Heart right ventricle (tissue), 16 donors: ENCODE results near the gene PTDSS2. TPM values are rescaled to one million over a fixed set of nuclear protein-coding genes. Genes with fewer than 3 reads are reported as not detected.

Source experiments
- ATAC-seq, 8 donors: fragments of 200-7000 bp; cut with Tn5 transposase; one replicate each; pipeline ENCODE4 v1.9.1; 2020; ENCODE audit warnings: mild to moderate bottlenecking in 8 of 8, moderate library complexity in 8 of 8, moderate number of reproducible peaks in 1 of 8
- DNase-seq, 2 donors: peaks; one replicate each; pipeline ENCODE4 v3.0.0-alpha.2; 2020
- H3K27ac ChIP-seq, 10 donors: fragments of 200-600 bp; sonication (generic) in 2 of 10; one replicate each; pipeline versions ENCODE4 v1.5.0 to v1.8.0; 2020 to 2022; ENCODE audit warnings: mild to moderate bottlenecking in 3 of 10
- H3K27me3 ChIP-seq, 7 donors: fragments of 200-600 bp; one replicate each; pipeline ENCODE4 v1.8.0; 2021 to 2022; ENCODE audit warnings: mild to moderate bottlenecking in 2 of 7
- H3K36me3 ChIP-seq, 9 donors: fragments of 200-600 bp; sonication (generic) in 1 of 9; one replicate each; pipeline versions ENCODE4 v1.5.0 to v1.8.0; 2020 to 2022; ENCODE audit warnings: mild to moderate bottlenecking in 2 of 9
- H3K4me1 ChIP-seq, 9 donors: fragments of 200-600 bp; sonication (generic) in 1 of 9; one replicate each; pipeline versions ENCODE4 v1.5.0 to v1.8.0; 2020 to 2022; ENCODE audit warnings: mild to moderate bottlenecking in 4 of 9
- H3K4me3 ChIP-seq, 10 donors: fragments of 200-600 bp; sonication (generic) in 2 of 10; one replicate each; pipeline versions ENCODE4 v1.5.0 to v1.8.0; 2020 to 2022; ENCODE audit warnings: mild to moderate bottlenecking in 7 of 10, moderate library complexity in 2 of 10
- H3K9me3 ChIP-seq, 11 donors: fragments of 200-600 bp in 10 of 11; sonication (generic) in 2 of 11; one replicate each; pipeline versions ENCODE4 v1.5.0 to v1.8.0; 2013 to 2022; ENCODE audit warnings: mild to moderate bottlenecking in 2 of 11, control low read depth in 1 of 11, moderate library complexity in 1 of 11
- WGBS, 2 donors: extraction: QIAGEN DNeasy Blood & Tissue Kit; methylation state at CpG; one replicate each; pipeline ENCODE4 v1.1.7; 2013; ENCODE audit warnings: inconsistent platforms in 1 of 2; 5-methylcytosine and 5-hydroxymethylcytosine counted together
- intact Hi-C, 10 donors: fragments of 100-400 bp; cut with DNase I; formaldehyde crosslinking; loops; one replicate each; pipeline versions ENCODE4 v1.11.1 to v1.14.2; 2022
- polyA plus RNA-seq, 2 donors: library from polyadenylated mRNA; stranded (reverse); fragments of 200-250 nt; gene quantifications; one replicate each; pipeline ENCODE4 v1.2.3, GENCODE V29; 2013
- total RNA-seq, 10 donors: library from RNA; stranded (reverse); fragmentation: NEBNext Ultra II Directional in 3 of 10; extraction: Animal tissue kit (Norgen Biotek cat#: 25700) in 3 of 10; gene quantifications; one replicate each; pipeline versions ENCODE4 v1.2.1 to v1.2.4, GENCODE V29; 2021 to 2023
- TF ChIP-seq, protein P1 (sequence below), 9 donors: fragments of 200-600 bp; sonication (generic) in 2 of 9; IDR thresholded peaks; one replicate each; pipeline versions ENCODE4 v1.5.0 to v1.8.0; 2021 to 2022; ENCODE audit warnings: antibody characterized with exemption in 9 of 9, mild to moderate bottlenecking in 5 of 9, moderate library complexity in 1 of 9
- donor health status: Arrhythmogenic right ventricular cardiomyopathy.
- donor health status: ischemic (EF 13 %, LVEDD 7.1; RV severe dilation, severe dysfunction).
- donor health status: healthy with polysubstance abuse.
- donor health status: DM: no; HTN: yes; CAD: no.
- donor health status: DM: no; HTN: no; CAD: no.
- donor health status: ischemic (EF 25% LVEDD 6.9; RV normal size, moderate dysfunction).
- donor health status: ischemic (EF 25% LVEDD 5.7; RV mildly dilated, moderate dysfunction).
- donor health status: healthy.
- donor health status: DM: yes; HTN: yes; CAD: no.
- donor health status: Ischemic cardiomyopathy.
- donor health status: ischemic (EF 35%, LVEDD 5.7; RV mildly dilated, moderate dysfunction).
- donor health status: nonischemic (EF 11% LVEDD 7.7; RV severe dilation, severe dysfunction).
- donor health status: DM: yes; HTN: yes; CAD: no.
- donor health status: PGD.
- donor health status: ischemic (EF 29% LVEDD 5.4; RV normal size, mild dysfunction).
- donor health status: nonischemic (EF 23%, LVEDD 6.1; RV moderate dilation, normal function).

Gene PTDSS2
- total and polyA plus RNA-seq, 12 donors: 16.7 to 55.5 (median 26.3) TPM

DNA sequence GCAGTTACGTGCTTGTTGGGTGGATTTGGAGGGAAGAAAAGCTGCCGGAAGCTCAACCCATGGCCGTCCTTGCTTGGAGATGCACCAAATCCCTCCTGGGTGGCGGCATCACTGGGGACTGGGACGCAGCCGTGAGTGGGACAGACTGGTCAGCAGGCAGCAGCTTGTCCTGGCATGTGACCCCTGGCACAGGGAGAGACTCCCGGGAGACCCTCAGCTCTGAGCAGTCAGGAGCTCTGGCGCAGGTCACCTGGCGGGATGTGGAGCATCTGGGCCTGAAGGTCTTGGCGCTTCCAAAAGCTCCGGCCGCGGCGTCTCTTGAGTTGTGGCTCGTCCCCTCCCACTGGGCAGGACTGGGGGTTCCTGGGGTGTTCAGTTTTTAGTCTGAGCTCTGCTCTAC, 26.3 kb downstream of the PTDSS2 start:
- intact Hi-C loops: no loop called here
- DNase-seq: no peak
- Histone ChIP-seq H3K9me3 (no peaks in the 10 kb centered on the region), H3K4me1 (no peaks in the 10 kb centered on the region), H3K27ac (no peak overlapping the region), H3K4me3 (no peak overlapping the region), H3K36me3 (peaks cover 0 to 15% (median 0%) of the 10 kb centered on the region in 9 donors), H3K27me3 (no peaks in the 10 kb centered on the region)
- TF ChIP-seq, protein P1, sequence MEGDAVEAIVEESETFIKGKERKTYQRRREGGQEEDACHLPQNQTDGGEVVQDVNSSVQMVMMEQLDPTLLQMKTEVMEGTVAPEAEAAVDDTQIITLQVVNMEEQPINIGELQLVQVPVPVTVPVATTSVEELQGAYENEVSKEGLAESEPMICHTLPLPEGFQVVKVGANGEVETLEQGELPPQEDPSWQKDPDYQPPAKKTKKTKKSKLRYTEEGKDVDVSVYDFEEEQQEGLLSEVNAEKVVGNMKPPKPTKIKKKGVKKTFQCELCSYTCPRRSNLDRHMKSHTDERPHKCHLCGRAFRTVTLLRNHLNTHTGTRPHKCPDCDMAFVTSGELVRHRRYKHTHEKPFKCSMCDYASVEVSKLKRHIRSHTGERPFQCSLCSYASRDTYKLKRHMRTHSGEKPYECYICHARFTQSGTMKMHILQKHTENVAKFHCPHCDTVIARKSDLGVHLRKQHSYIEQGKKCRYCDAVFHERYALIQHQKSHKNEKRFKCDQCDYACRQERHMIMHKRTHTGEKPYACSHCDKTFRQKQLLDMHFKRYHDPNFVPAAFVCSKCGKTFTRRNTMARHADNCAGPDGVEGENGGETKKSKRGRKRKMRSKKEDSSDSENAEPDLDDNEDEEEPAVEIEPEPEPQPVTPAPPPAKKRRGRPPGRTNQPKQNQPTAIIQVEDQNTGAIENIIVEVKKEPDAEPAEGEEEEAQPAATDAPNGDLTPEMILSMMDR (IDR thresholded peaks at IDR 0.05): no peak
- 93 to 97% methylated on average over 15 of the region's 15 CpGs for WGBS, 2 donors
- no peak for ATAC-seq

GRCh38 chr11:477052-477715, 27.1 kb downstream of the PTDSS2 start:
- Histone ChIP-seq H3K9me3 (no peaks in the 10 kb centered on the region), H3K4me1 (no peaks in the 10 kb centered on the region), H3K27me3 (no peaks in the 10 kb centered on the region), H3K36me3 (peaks cover 0 to 15% (median 0%) of the 10 kb centered on the region in 9 donors), H3K4me3 (no peak overlapping the region), H3K27ac (no peak overlapping the region)
- intact Hi-C loops: no loop called here
- TF ChIP-seq, protein P1 (IDR thresholded peaks at IDR 0.05): no peak
- DNase-seq (no peak), ATAC-seq (peak in 1 of 8 donors; percentile 10)
- 81 to 84% methylated on average over 16 of the region's 16 CpGs for WGBS, 2 donors

GRCh38 chr11:479311-479710, 29.2 kb downstream of the PTDSS2 start:
- H3K4me3 ChIP-seq: no peak overlapping the region
- TF ChIP-seq, protein P1 (IDR thresholded peaks at IDR 0.05): no peak
- 94 to 96% methylated on average over 13 of the region's 13 CpGs for WGBS, 2 donors

GRCh38 chr11:484616-485015, 34.5 kb downstream of the PTDSS2 start:
- ATAC-seq: peak in 1 of 8 donors; percentile 29
- no peaks in the 10 kb centered on the region for H3K4me1 ChIP-seq
- TF ChIP-seq, protein P1 (IDR thresholded peaks at IDR 0.05): no peak
- WGBS, 2 donors: 97 to 98% methylated on average over 38 of the region's 38 CpGs
- peaks cover 0 to 27% (median 3%) of the 10 kb centered on the region in 9 donors for H3K36me3 ChIP-seq
- H3K27ac ChIP-seq: no peak overlapping the region
- intact Hi-C loops: no loop called here
- DNase-seq: no peak
- no peaks in the 10 kb centered on the region for H3K27me3 ChIP-seq
- H3K4me3 ChIP-seq: no peak overlapping the region
- no peaks in the 10 kb centered on the region for H3K9me3 ChIP-seq

More at GRCh38 chr11:479311-479710, 29.2 kb downstream of the PTDSS2 start:
- Histone ChIP-seq H3K36me3 (peaks cover 0 to 15% (median 0%) of the 10 kb centered on the region in 9 donors), H3K4me1 (no peaks in the 10 kb centered on the region), H3K9me3 (no peaks in the 10 kb centered on the region), H3K27ac (no peak overlapping the region), H3K27me3 (no peaks in the 10 kb centered on the region)
- intact Hi-C loops: no loop called here
- ATAC-seq (peak in 2 of 8 donors; percentile 9 to 22), DNase-seq (no peak)
